SK-N-SH (cell line): ENCODE results near the gene SCUBE3. TPM values are rescaled to one million over a fixed set of nuclear protein-coding genes. Genes with fewer than 3 reads are reported as not detected.

Experiments used
- CTCF ChIA-PET: fragments of 300-600, 350-600 bp; formaldehyde crosslinking; extraction: SDS; loops from one replicate; lab custom pipeline; 2021; lab: Yijun Ruan, JAX
- POLR2A ChIA-PET: fragments of 350-600 bp; sonication (Branson Sonifier 250); formaldehyde crosslinking; extraction: SDS; loops from one replicate; lab custom pipeline; 2020; ENCODE audit warnings: antibody characterized with exemption, inconsistent platforms; lab: Yijun Ruan, JAX
- DNase-seq: peaks from one replicate; pipeline ENCODE4 v3.0.0; 2012
- H2AFZ ChIP-seq: fragments of 200-600 bp; sonication (generic); 2 replicates; pipeline ENCODE4 v1.8.1; 2016; ENCODE audit warnings: antibody characterized with exemption, mild to moderate bottlenecking, low read depth
- H3F3A ChIP-seq: fragments of 200-600 bp; sonication (generic); replicated peaks from 2 replicates; pipeline ENCODE3; 2016; ENCODE audit warnings: antibody characterized with exemption, mild to moderate bottlenecking; ENCODE audit not compliant: insufficient read depth
- H3K27ac ChIP-seq, 2 experiments: fragments of 200-500 bp in 1 of 2; fragments of 200-600 bp in 1 of 2; sonication (Bioruptor generic) in 1 of 2; sonication (generic), shearing (Covaris generic) in 1 of 2; 2 replicates each; pipeline versions ENCODE4 v1.5.1 to v1.6.1; 2014 to 2016; ENCODE audit warnings: low read depth in 2 of 2, inconsistent platforms in 1 of 2, low read length in 1 of 2, mild to moderate bottlenecking in 1 of 2, mixed read lengths in 1 of 2
- H3K27me3 ChIP-seq: fragments of 200-600 bp; sonication (generic), shearing (Covaris generic); 2 replicates; pipeline ENCODE4 v1.6.1; 2016; ENCODE audit warnings: mixed run types; ENCODE audit not compliant: insufficient read depth
- H3K36me3 ChIP-seq, 2 experiments: fragments of 200-500 bp in 1 of 2; fragments of 200-600 bp in 1 of 2; sonication (Bioruptor generic) in 1 of 2; sonication (generic) in 1 of 2; replicated peaks in 1 of 2; 2 replicates each; pipeline versions ENCODE3 to v1.5.1; 2014 to 2016; ENCODE audit warnings: low read length in 1 of 2, mild to moderate bottlenecking in 1 of 2; ENCODE audit not compliant: insufficient read depth in 2 of 2, control insufficient read depth in 1 of 2
- H3K4me1 ChIP-seq, 2 experiments: fragments of 200-500 bp in 1 of 2; fragments of 200-600 bp in 1 of 2; sonication (Bioruptor generic) in 1 of 2; sonication (generic), shearing (Covaris generic) in 1 of 2; 2 replicates each; pipeline versions ENCODE4 v1.5.1 to v1.6.1; 2014 to 2016; ENCODE audit warnings: low read depth in 1 of 2, low read length in 1 of 2, mixed run types in 1 of 2; ENCODE audit not compliant: insufficient read depth in 2 of 2, control insufficient read depth in 1 of 2
- H3K4me2 ChIP-seq: fragments of 200-600 bp; sonication (generic), shearing (Covaris generic); 2 replicates; pipeline ENCODE4 v1.6.1; 2017; ENCODE audit warnings: mixed run types
- H3K4me3 ChIP-seq, 2 experiments: fragments of 200-500 bp in 1 of 2; fragments of 200-600 bp in 1 of 2; sonication (Bioruptor generic) in 1 of 2; sonication (generic), shearing (Covaris generic) in 1 of 2; 2 replicates each; pipeline versions ENCODE4 v1.5.1 to v1.8.1; 2014 to 2016; ENCODE audit warnings: low read depth in 2 of 2, inconsistent platforms in 1 of 2, low read length in 1 of 2, mild to moderate bottlenecking in 1 of 2, mixed read lengths in 1 of 2, moderate library complexity in 1 of 2
- H3K79me2 ChIP-seq: fragments of 200-600 bp; sonication (generic); 2 replicates; pipeline ENCODE4 v1.8.1; 2017; ENCODE audit warnings: mild to moderate bottlenecking; ENCODE audit not compliant: insufficient read depth
- H3K9ac ChIP-seq: fragments of 200-600 bp; sonication (generic); 2 replicates; pipeline ENCODE4 v1.6.1; 2017; ENCODE audit warnings: mixed run types
- H3K9me2 ChIP-seq: fragments of 200-600 bp; sonication (generic); 2 replicates; pipeline ENCODE4 v1.6.1; 2017; ENCODE audit warnings: mixed run types
- H3K9me3 ChIP-seq: fragments of 200-600 bp; sonication (generic); 2 replicates; pipeline ENCODE4 v1.6.1; 2017; ENCODE audit warnings: mixed run types, mild to moderate bottlenecking, moderate library complexity
- H4K20me1 ChIP-seq: fragments of 200-600 bp; sonication (generic); 2 replicates; pipeline ENCODE4 v1.6.1; 2017; ENCODE audit warnings: mild to moderate bottlenecking, mixed run types; ENCODE audit not compliant: insufficient read depth
- CHD2 ChIP-seq: fragments of 150-350 bp; IDR thresholded peaks from 2 replicates; pipeline ENCODE4 v1.6.1; 2018; ENCODE audit warnings: low read length; ENCODE audit not compliant: partially characterized antibody
- FOXM1 ChIP-seq: IDR thresholded peaks from 2 replicates; pipeline ENCODE4 v1.4.0; 2012; ENCODE audit warnings: low read depth, mild to moderate bottlenecking
- GABPA ChIP-seq: IDR thresholded peaks from 2 replicates; pipeline ENCODE4 v1.4.0; 2012; ENCODE audit warnings: low read depth, mild to moderate bottlenecking
- GATA2 ChIP-seq: sonication (generic); formaldehyde crosslinking; IDR thresholded peaks from 2 replicates; pipeline ENCODE4 v1.5.0; 2020; ENCODE audit warnings: mild to moderate bottlenecking, missing genetic modification reagents
- JUND ChIP-seq: IDR thresholded peaks from 2 replicates; pipeline ENCODE4 v1.4.0; 2012
- MAX ChIP-seq: IDR thresholded peaks from 2 replicates; pipeline ENCODE4 v1.4.0; 2012; ENCODE audit warnings: low read depth
- MEF2A ChIP-seq: IDR thresholded peaks from 2 replicates; pipeline ENCODE4 v1.4.0; 2012; ENCODE audit warnings: low read depth, borderline replicate concordance
- MXI1 ChIP-seq: IDR thresholded peaks from 2 replicates; pipeline ENCODE4 v1.6.1; 2012; ENCODE audit warnings: mild to moderate bottlenecking, low read depth, low read length, improper control_type of control experiment
- NFIC ChIP-seq: IDR thresholded peaks from 2 replicates; pipeline ENCODE4 v1.4.0; 2012; ENCODE audit warnings: borderline replicate concordance
- PBX3 ChIP-seq: IDR thresholded peaks from 2 replicates; pipeline ENCODE4; 2012
- POLR2AphosphoS5 ChIP-seq: IDR thresholded peaks from 2 replicates; pipeline ENCODE4 v1.6.1; 2012; ENCODE audit warnings: low read depth, low read length
- RCOR1 ChIP-seq: fragments of 150-350 bp; IDR thresholded peaks from 2 replicates; pipeline ENCODE4 v1.6.1; 2017; ENCODE audit warnings: antibody characterized with exemption, low read length
- RFX5 ChIP-seq: IDR thresholded peaks from 2 replicates; pipeline ENCODE4 v1.6.1; 2012; ENCODE audit warnings: mild to moderate bottlenecking, improper control_type of control experiment, low read length
- SIN3A ChIP-seq: IDR thresholded peaks from 2 replicates; pipeline ENCODE4 v1.6.1; 2012; ENCODE audit warnings: low read depth, mild to moderate bottlenecking, low read length, moderate library complexity, borderline replicate concordance
- TAF1 ChIP-seq: IDR thresholded peaks from 2 replicates; pipeline ENCODE4 v1.6.1; 2012; ENCODE audit warnings: low read depth, mild to moderate bottlenecking, low read length, moderate library complexity, borderline replicate concordance
- TCF12 ChIP-seq: IDR thresholded peaks from 2 replicates; pipeline ENCODE4 v1.4.0; 2012
- YY1 ChIP-seq: IDR thresholded peaks from 2 replicates; pipeline ENCODE4 v1.4.0; 2012; ENCODE audit warnings: low read depth, mild to moderate bottlenecking
- WGBS: methylation state at CpG from one replicate; pipeline ENCODE4 v1.1.6; 2017; ENCODE audit warnings: low lambda C conversion rate; 5-methylcytosine and 5-hydroxymethylcytosine counted together
- polyA plus RNA-seq, 3 experiments: library from polyadenylated mRNA; depleted of rRNA; stranded (reverse); fragments of >200 nt; gene quantifications; 2 replicates each; pipeline ENCODE4 v1.2.3, GENCODE V29; 2012
- TF ChIP-seq, protein P1 (sequence below): fragments of 150-350 bp; IDR thresholded peaks from 2 replicates; pipeline ENCODE4 v1.6.1; 2017; ENCODE audit warnings: antibody characterized with exemption, low read length, low read depth, borderline replicate concordance
- TF ChIP-seq, protein P2 (sequence below): fragments of 150-350 bp; IDR thresholded peaks from 2 replicates; pipeline ENCODE4 v1.6.1; 2016; ENCODE audit warnings: mild to moderate bottlenecking, low read depth, low read length
- TF ChIP-seq, protein P3 (sequence below): IDR thresholded peaks from 2 replicates; pipeline ENCODE4 v1.4.0; 2012; ENCODE audit warnings: low read depth, borderline replicate concordance

The SCUBE3 gene
- polyA plus RNA-seq, 1 of the 3 experiments (the other 2 are of a cell fraction) = 2.0 TPM

- Histone ChIP-seq H3K79me2 (peaks cover 38% of the 10 kb centered on the region), H3K9me3 (no peaks in the 10 kb centered on the region), H3K9me2 (no peaks in the 10 kb centered on the region), H4K20me1 (no peaks in the 10 kb centered on the region), H3K4me3 (no peak overlapping the region), H3K9ac (no peak overlapping the region), H3K36me3 (no peaks in the 10 kb centered on the region), H2AFZ (no peak overlapping the region), H3F3A (peaks cover 8% of the 10 kb centered on the region), H3K4me1 (peaks cover 14 to 16% of the 10 kb centered on the region in 2 experiments; a peak in 3 of 4 replicates), H3K27ac (no peak overlapping the region), H3K27me3 (no peaks in the 10 kb centered on the region), H3K4me2 (no peak overlapping the region)
- POLR2A ChIA-PET = no interaction called here
- no peak for DNase-seq
- CTCF ChIA-PET = interaction anchor here (1.5 kb wide), 2 partner anchors 14 to 22 kb away, joined by 3 to 5 read pairs; no protein-coding TSS in a partner anchor
- TF ChIP-seq JUND (no peak), CHD2 (no peak), YY1 (no peak), NFIC (no peak), RFX5 (no peak), RCOR1 (no peak), POLR2AphosphoS5 (no peak), FOXM1 (no peak), GATA2 (CRISPR knock-in tag) (no peak), SIN3A (no peak), MAX (no peak), PBX3 (no peak), MXI1 (no peak), TCF12 (no peak), GABPA (no peak), TAF1 (no peak), MEF2A (no peak)
- TF ChIP-seq, protein P1, sequence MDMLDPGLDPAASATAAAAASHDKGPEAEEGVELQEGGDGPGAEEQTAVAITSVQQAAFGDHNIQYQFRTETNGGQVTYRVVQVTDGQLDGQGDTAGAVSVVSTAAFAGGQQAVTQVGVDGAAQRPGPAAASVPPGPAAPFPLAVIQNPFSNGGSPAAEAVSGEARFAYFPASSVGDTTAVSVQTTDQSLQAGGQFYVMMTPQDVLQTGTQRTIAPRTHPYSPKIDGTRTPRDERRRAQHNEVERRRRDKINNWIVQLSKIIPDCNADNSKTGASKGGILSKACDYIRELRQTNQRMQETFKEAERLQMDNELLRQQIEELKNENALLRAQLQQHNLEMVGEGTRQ = no peak
- TF ChIP-seq, protein P2, sequence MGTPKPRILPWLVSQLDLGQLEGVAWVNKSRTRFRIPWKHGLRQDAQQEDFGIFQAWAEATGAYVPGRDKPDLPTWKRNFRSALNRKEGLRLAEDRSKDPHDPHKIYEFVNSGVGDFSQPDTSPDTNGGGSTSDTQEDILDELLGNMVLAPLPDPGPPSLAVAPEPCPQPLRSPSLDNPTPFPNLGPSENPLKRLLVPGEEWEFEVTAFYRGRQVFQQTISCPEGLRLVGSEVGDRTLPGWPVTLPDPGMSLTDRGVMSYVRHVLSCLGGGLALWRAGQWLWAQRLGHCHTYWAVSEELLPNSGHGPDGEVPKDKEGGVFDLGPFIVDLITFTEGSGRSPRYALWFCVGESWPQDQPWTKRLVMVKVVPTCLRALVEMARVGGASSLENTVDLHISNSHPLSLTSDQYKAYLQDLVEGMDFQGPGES = no peak
- TF ChIP-seq, protein P3, sequence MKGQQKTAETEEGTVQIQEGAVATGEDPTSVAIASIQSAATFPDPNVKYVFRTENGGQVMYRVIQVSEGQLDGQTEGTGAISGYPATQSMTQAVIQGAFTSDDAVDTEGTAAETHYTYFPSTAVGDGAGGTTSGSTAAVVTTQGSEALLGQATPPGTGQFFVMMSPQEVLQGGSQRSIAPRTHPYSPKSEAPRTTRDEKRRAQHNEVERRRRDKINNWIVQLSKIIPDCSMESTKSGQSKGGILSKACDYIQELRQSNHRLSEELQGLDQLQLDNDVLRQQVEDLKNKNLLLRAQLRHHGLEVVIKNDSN = no peak
- 89% methylated on average over 2 of the region's 2 CpGs for WGBS
These were observed 48.8 kb downstream of the SCUBE3 start for GRCh38 chr6:35262596-35262995.
